ENCODE data around the gene RXYLT1.

DNA sequence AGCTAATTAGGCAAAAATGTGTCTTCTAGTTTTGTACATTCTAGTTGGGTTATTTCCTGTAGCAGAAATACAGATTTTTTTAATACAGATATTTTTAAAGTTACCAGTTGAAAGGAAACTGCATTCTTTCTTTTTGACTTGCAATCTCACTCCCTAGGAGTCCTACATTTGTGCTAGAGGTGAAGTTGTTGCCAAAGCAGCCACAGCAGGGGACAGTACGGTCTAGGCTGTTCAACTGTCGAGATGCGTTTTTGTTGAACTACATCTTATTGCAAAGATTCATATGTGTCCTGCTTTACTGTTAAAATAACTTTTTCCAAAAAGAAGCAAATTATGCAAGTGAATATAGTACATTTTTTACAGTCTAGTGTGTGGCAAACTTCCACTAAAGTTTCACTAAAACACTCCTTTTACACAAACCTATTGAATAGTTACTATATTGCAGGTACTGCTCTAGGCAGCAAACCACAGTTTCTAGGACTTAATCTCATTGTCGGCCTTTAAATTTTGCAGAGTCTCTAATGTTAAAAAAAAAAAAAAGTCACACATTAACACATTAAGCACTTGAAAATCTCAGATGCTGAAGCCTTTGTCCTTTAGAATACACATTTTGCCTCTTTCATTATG, 34.5 kb downstream of the RXYLT1 start:
- TF ChIP-seq, protein P1, sequence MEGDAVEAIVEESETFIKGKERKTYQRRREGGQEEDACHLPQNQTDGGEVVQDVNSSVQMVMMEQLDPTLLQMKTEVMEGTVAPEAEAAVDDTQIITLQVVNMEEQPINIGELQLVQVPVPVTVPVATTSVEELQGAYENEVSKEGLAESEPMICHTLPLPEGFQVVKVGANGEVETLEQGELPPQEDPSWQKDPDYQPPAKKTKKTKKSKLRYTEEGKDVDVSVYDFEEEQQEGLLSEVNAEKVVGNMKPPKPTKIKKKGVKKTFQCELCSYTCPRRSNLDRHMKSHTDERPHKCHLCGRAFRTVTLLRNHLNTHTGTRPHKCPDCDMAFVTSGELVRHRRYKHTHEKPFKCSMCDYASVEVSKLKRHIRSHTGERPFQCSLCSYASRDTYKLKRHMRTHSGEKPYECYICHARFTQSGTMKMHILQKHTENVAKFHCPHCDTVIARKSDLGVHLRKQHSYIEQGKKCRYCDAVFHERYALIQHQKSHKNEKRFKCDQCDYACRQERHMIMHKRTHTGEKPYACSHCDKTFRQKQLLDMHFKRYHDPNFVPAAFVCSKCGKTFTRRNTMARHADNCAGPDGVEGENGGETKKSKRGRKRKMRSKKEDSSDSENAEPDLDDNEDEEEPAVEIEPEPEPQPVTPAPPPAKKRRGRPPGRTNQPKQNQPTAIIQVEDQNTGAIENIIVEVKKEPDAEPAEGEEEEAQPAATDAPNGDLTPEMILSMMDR (IDR thresholded peaks at IDR 0.05): no peak
- TF ChIP-seq POLR2A (IDR thresholded peaks at IDR 0.05): no peak
